ENCODE data around the gene ABCB11.

GRCh38 chr2:168896783-168897182, 134.3 kb downstream of the ABCB11 start:
- no peak for TF ChIP-seq MAX (CRISPR knock-in tag; IDR thresholded peaks at IDR 0.05)
- no peak for TF ChIP-seq HDGF (IDR thresholded peaks at IDR 0.05)
- no peak for TF ChIP-seq HNRNPH1 (optimal IDR thresholded peaks at IDR 0.05; ENCODE audit: low read depth, low read length)
- no peak for TF ChIP-seq ELF1 (tag; IDR thresholded peaks at IDR 0.05)
- TF ChIP-seq L3MBTL2 (IDR thresholded peaks at IDR 0.05), result no peak
- TF ChIP-seq USF2 (CRISPR knock-in tag; IDR thresholded peaks at IDR 0.05), result no peak
- no peak for TF ChIP-seq HDAC2 (IDR thresholded peaks at IDR 0.05)
